Measurements from ENCODE around the gene TRAF6.

DNA sequence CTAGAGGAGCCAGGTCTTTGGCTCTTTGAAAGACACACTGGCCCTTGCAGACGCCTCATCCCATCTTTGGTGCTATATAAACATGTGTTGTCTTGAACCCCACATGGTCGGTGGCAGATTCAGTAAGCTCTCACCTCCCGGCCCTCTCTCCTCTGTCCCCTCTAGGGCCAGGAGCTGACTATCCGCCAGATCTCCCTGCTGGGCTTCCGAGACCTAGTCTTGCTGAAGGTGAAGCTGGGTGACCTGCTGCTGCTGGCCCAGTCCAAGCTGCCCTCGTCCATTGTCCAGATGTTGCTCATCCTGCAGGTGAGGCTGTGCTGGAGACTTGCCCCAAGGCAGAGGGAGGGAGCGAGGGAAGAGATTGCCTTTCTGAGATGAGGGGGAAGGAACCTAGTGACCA, 63.9 kb downstream of the TRAF6 start:
- TF ChIP-seq, protein P1, sequence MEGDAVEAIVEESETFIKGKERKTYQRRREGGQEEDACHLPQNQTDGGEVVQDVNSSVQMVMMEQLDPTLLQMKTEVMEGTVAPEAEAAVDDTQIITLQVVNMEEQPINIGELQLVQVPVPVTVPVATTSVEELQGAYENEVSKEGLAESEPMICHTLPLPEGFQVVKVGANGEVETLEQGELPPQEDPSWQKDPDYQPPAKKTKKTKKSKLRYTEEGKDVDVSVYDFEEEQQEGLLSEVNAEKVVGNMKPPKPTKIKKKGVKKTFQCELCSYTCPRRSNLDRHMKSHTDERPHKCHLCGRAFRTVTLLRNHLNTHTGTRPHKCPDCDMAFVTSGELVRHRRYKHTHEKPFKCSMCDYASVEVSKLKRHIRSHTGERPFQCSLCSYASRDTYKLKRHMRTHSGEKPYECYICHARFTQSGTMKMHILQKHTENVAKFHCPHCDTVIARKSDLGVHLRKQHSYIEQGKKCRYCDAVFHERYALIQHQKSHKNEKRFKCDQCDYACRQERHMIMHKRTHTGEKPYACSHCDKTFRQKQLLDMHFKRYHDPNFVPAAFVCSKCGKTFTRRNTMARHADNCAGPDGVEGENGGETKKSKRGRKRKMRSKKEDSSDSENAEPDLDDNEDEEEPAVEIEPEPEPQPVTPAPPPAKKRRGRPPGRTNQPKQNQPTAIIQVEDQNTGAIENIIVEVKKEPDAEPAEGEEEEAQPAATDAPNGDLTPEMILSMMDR (IDR thresholded peaks at IDR 0.05): no peak
- no peak for TF ChIP-seq EZH2 (IDR thresholded peaks at IDR 0.05; ENCODE audit: borderline replicate concordance, insufficient read depth, low read depth, low read length, poor library complexity, severe bottlenecking)

Data from B cell (primary cell).